RWPE1 (cell line): ENCODE results near the gene RXRB.
A peak's percentile ranks its signal among the peaks of the same experiment; 100 is the strongest.

ENCODE experiments used
- CTCF ChIA-PET: fragments of 350-600 bp; sonication (Branson Sonifier 250); formaldehyde crosslinking; extraction: SDS; loops from one replicate; lab custom pipeline; 2021; lab: Yijun Ruan, JAX
- POLR2A ChIA-PET: fragments of 400-600 bp; formaldehyde crosslinking; extraction: SDS; loops from one replicate; lab custom pipeline; 2020; ENCODE audit warnings: antibody characterized with exemption; ENCODE audit not compliant: low non-redundant PET; lab: Yijun Ruan, JAX
- DNase-seq: peaks from one replicate; pipeline ENCODE4 v3.0.0; 2012; ENCODE audit warnings: low spot score
- H3K27ac ChIP-seq: fragments of 450-650 bp; 2 replicates; pipeline ENCODE4 v1.5.1; 2017
- CTCF ChIP-seq: fragments of 450-650 bp; conservative IDR thresholded peaks from 2 replicates; pipeline ENCODE4 v1.5.1; 2017; ENCODE audit warnings: low read depth, mild to moderate bottlenecking

RXRB gene

GRCh38 chr6:33174784-33175183 is 25.7 kb downstream of the RXRB start:
- no peak overlapping the region for H3K27ac ChIP-seq
- TF ChIP-seq CTCF = no peak
- POLR2A ChIA-PET = no interaction called here
- no peak for DNase-seq
- CTCF ChIA-PET = interaction anchor here (0.6 to 0.7 kb wide), 2 partner anchors 24 to 39 kb away, joined by 3 to 4 read pairs; no protein-coding TSS in a partner anchor

DNA sequence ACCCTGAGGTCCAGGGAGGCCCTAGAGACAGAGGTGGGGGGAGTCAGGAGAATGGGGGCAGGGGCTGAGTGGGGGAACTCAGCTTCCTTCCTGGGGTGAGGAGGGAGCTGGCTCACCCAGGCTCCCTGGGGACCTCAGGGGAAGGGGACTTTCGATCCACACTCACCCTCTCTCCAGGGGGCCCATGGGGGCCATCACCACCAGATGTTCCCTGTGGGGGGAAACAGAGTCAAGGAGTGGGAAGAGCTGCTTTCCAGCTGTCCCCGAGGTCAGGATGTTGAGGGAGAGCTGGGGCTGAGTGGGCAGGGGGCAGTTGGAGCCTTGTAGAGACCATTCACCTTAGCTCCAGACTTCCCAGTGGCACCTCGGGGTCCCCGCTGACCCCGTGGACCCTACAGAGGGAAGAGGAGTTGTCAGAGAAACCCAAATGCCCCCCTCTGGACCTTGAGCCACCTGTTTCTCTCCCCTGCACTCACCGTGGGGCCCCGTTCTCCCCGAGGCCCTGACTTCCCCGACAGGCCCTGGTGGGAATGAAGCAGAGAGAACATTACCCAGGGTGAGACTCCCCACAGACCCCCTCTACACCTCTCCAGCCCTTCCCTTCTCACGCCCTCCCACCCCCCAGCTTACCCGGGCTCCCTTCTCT is 26.8 kb downstream of the RXRB start:
- H3K27ac ChIP-seq = no peak overlapping the region
- ChIA-PET POLR2A (no interaction called here), CTCF (interaction anchor here (0.6 to 2.1 kb wide), 9 partner anchors 9 to 161 kb away, joined by 3 to 15 read pairs (median 5); no protein-coding TSS in a partner anchor)
- no peak for DNase-seq
- TF ChIP-seq CTCF = no peak

GRCh38 chr6:33172688-33173534 is 27.6 kb downstream of the RXRB start:
- H3K27ac ChIP-seq = no peak overlapping the region
- CTCF ChIA-PET = interaction anchor here (0.5 to 2.1 kb wide), 20 partner anchors 8 to 172 kb away, joined by 3 to 18 read pairs (median 4); no protein-coding TSS in a partner anchor
- POLR2A ChIA-PET = no interaction called here
- peak; percentile 73 for DNase-seq
- peak; percentile 65 for TF ChIP-seq CTCF

GRCh38 chr6:33171880-33172687 is 28.4 kb downstream of the RXRB start:
- DNase-seq = no peak
- ChIA-PET POLR2A (no interaction called here), CTCF (interaction anchor here (0.5 to 2.1 kb wide), 16 partner anchors 8 to 759 kb away, joined by 3 to 18 read pairs (median 4); no protein-coding TSS in a partner anchor)
- no peak overlapping the region for H3K27ac ChIP-seq
- no peak for TF ChIP-seq CTCF

DNA sequence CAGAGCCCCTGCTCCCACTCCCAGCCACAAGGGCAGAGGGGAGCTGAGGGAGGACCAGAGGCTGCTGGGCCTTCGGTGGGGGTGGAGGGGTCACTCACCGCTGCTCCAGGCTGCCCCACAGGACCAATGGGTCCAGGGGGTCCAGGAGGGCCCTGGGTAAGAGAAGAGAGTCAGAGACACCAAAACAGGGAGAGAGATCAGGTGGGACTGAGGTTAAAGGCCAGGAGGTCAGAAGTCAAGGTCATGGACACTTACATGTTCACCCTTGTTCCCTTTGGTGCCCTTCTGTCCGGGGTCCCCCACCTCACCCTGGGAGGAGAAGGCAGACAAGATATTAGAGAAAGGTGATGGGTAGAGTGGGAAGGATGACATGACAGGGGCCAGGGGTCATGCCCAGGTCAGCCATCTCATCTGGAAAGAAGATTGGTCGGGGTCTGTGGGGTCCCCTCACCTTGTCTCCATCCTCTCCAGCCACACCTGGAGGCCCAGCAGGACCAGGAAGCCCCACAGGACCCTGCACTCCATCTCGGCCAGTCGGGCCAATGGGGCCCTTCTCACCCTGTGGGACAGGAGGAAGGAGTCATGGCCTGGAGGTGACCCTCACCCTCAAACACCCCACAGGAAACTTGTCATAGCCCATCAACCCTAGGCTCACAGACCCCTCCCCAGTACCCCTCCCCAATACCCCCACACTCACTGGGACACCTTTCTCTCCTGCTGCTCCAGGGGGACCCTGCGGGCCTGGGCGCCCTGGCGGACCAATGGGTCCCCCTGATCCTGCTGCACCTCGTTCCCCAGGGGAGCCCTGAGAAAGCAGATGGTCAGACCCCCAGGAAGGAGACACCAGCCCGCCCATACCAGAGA is 29.2 kb downstream of the RXRB start:
- H3K27ac ChIP-seq = no peak overlapping the region
- TF ChIP-seq CTCF = no peak
- no peak for DNase-seq
- ChIA-PET CTCF (interaction anchor here (1.4 kb wide), 1 partner anchor 11 kb away, joined by 18 read pairs; no protein-coding TSS in a partner anchor), POLR2A (no interaction called here)
